Suprapubic skin (tissue), 4 donors: ENCODE measurements around the gene NSMCE1. TPM values are rescaled to one million over a fixed set of nuclear protein-coding genes. Genes with fewer than 3 reads are reported as not detected.

Experiments used
- DNase-seq, 2 donors: peaks; one replicate each; pipeline ENCODE4 v3.0.0-alpha.2; 2019; ENCODE audit warnings: low spot score in 2 of 2
- H3K27ac ChIP-seq: fragments of 200-600 bp; sonication (generic); one replicate; pipeline ENCODE4 v1.5.1; 2019
- H3K27me3 ChIP-seq: fragments of 200-600 bp; sonication (generic); one replicate; pipeline ENCODE4 v1.5.1; 2019
- H3K36me3 ChIP-seq: fragments of 200-600 bp; sonication (generic); one replicate; pipeline ENCODE4 v1.5.1; 2019
- H3K4me1 ChIP-seq: fragments of 200-600 bp; sonication (generic); one replicate; pipeline ENCODE4 v1.5.1; 2019
- H3K4me3 ChIP-seq: fragments of 200-600 bp; sonication (generic); one replicate; pipeline ENCODE4 v1.5.1; 2019; ENCODE audit warnings: mild to moderate bottlenecking
- H3K9me3 ChIP-seq: fragments of 200-600 bp; sonication (generic); one replicate; pipeline ENCODE4 v1.5.1; 2019
- CTCF ChIP-seq, 2 donors: fragments of 200-600 bp in 1 of 2; fragments of 450-650 bp in 1 of 2; sonication (generic) in 1 of 2; IDR thresholded peaks; one replicate each; pipeline ENCODE4 v1.5.1; 2016 to 2019; ENCODE audit warnings: antibody characterized with exemption in 2 of 2, mild to moderate bottlenecking in 1 of 2, moderate library complexity in 1 of 2
- EP300 ChIP-seq: sonication (generic); formaldehyde crosslinking; IDR thresholded peaks from one replicate; pipeline ENCODE4 v1.6.1; 2017; ENCODE audit warnings: antibody characterized with exemption
- POLR2A ChIP-seq, 2 donors: fragments of 450-650 bp; IDR thresholded peaks; one replicate each; pipeline ENCODE4 v1.6.1; 2017; ENCODE audit warnings: antibody characterized with exemption in 2 of 2, mild to moderate bottlenecking in 2 of 2, moderate library complexity in 2 of 2
- POLR2AphosphoS5 ChIP-seq, 3 donors: sonication (generic); formaldehyde crosslinking; IDR thresholded peaks; one replicate each; pipeline ENCODE4 v1.6.1; 2017; ENCODE audit warnings: antibody characterized with exemption in 3 of 3
- WGBS: methylation state at CpG from one replicate; pipeline ENCODE4 v1.1.5; 2018; 5-methylcytosine and 5-hydroxymethylcytosine counted together
- total RNA-seq, 4 donors: library from RNA; depleted of rRNA; stranded (reverse); fragments of >200 nt; gene quantifications; one replicate each; pipeline ENCODE4 v1.1.0, GENCODE V29; 2016

The NSMCE1 gene
- total RNA-seq, 4 donors from 2014 or later, result 23.0 to 32.2 (median 29.3) TPM

GRCh38 chr16:27215660-27216059 lies 52.9 kb downstream of the NSMCE1 start:
- Histone ChIP-seq H3K36me3 (peaks cover 27% of the 10 kb centered on the region), H3K4me1 (no peaks in the 10 kb centered on the region), H3K9me3 (no peaks in the 10 kb centered on the region), H3K27ac (no peak overlapping the region), H3K27me3 (no peaks in the 10 kb centered on the region), H3K4me3 (no peak overlapping the region)
- TF ChIP-seq EP300 (no peak), POLR2AphosphoS5 (IDR thresholded peaks at IDR 0.05) (no peak), CTCF (IDR thresholded peaks at IDR 0.05) (no peak), POLR2A (IDR thresholded peaks at IDR 0.05) (no peak)
- WGBS, result 92% methylated on average over 7 of the region's 7 CpGs
- DNase-seq, result no peak

GRCh38 chr16:27214084-27214961 lies 54.2 kb downstream of the NSMCE1 start:
- Histone ChIP-seq H3K27me3 (no peaks in the 10 kb centered on the region), H3K4me3 (no peak overlapping the region), H3K27ac (no peak overlapping the region), H3K9me3 (no peaks in the 10 kb centered on the region), H3K4me1 (no peaks in the 10 kb centered on the region), H3K36me3 (peaks cover 39% of the 10 kb centered on the region)
- WGBS, result 87% methylated on average over 16 of the region's 19 CpGs
- TF ChIP-seq CTCF (IDR thresholded peaks at IDR 0.05), result no peak
- TF ChIP-seq POLR2A (IDR thresholded peaks at IDR 0.05), result no peak
- no peak for DNase-seq

- H3K36me3 ChIP-seq, result peaks cover 33% of the 10 kb centered on the region
- WGBS, result 83% methylated on average over 10 of the region's 10 CpGs
- no peak overlapping the region for H3K27ac ChIP-seq
- no peaks in the 10 kb centered on the region for H3K4me1 ChIP-seq
- TF ChIP-seq POLR2AphosphoS5 (IDR thresholded peaks at IDR 0.05) (no peak), EP300 (no peak), POLR2A (IDR thresholded peaks at IDR 0.05) (no peak), CTCF (IDR thresholded peaks at IDR 0.05) (no peak)
- no peak for DNase-seq
- no peak overlapping the region for H3K4me3 ChIP-seq
- no peaks in the 10 kb centered on the region for H3K27me3 ChIP-seq
- no peaks in the 10 kb centered on the region for H3K9me3 ChIP-seq
Observed at GRCh38 chr16:27211026-27211425, 57.5 kb downstream of the NSMCE1 start.

- Histone ChIP-seq H3K27ac (no peak overlapping the region), H3K4me1 (no peaks in the 10 kb centered on the region), H3K9me3 (no peaks in the 10 kb centered on the region), H3K36me3 (peaks cover 28% of the 10 kb centered on the region), H3K4me3 (no peak overlapping the region), H3K27me3 (no peaks in the 10 kb centered on the region)
- no peak for DNase-seq
- WGBS, result 80% methylated on average over 4 of the region's 17 CpGs
- TF ChIP-seq CTCF (IDR thresholded peaks at IDR 0.05) (no peak), POLR2A (IDR thresholded peaks at IDR 0.05) (no peak), POLR2AphosphoS5 (IDR thresholded peaks at IDR 0.05) (no peak), EP300 (no peak)
Observed at GRCh38 chr16:27210174-27210573, 58.4 kb downstream of the NSMCE1 start.

- H3K4me1 ChIP-seq, result peaks cover 2% of the 10 kb centered on the region
- no peak for TF ChIP-seq EP300
- H3K36me3 ChIP-seq, result peaks cover 23% of the 10 kb centered on the region
- H3K27ac ChIP-seq, result no peak overlapping the region
- no peak for DNase-seq
- H3K27me3 ChIP-seq, result no peaks in the 10 kb centered on the region
- WGBS, result 93% methylated on average over 8 of the region's 8 CpGs
- no peaks in the 10 kb centered on the region for H3K9me3 ChIP-seq
- no peak overlapping the region for H3K4me3 ChIP-seq
Observed at GRCh38 chr16:27209591-27209990, 59.0 kb downstream of the NSMCE1 start.
